HEK293T (cell line): Measurements from ENCODE around the gene FIGN.

Source experiments
- CTCF ChIA-PET: fragments of 350-600 bp; formaldehyde crosslinking; extraction: SDS; loops from one replicate; lab custom pipeline; 2021; ENCODE audit warnings: antibody characterized with exemption, inconsistent platforms; lab: Yijun Ruan, JAX
- POLR2A ChIA-PET: fragments of 350-600 bp; formaldehyde crosslinking; extraction: SDS; loops from one replicate; lab custom pipeline; 2020; ENCODE audit warnings: antibody characterized with exemption, inconsistent platforms; lab: Yijun Ruan, JAX
- DNase-seq: peaks from one replicate; pipeline ENCODE4 v3.0.0; 2012; ENCODE audit warnings: mixed read lengths; ENCODE audit errors: extremely low spot score
- ARNT ChIP-seq: fragments of 450-650 bp; IDR thresholded peaks from 2 replicates; pipeline ENCODE4 v1.6.1; 2017; ENCODE audit warnings: mild to moderate bottlenecking
- BHLHE40 ChIP-seq: fragments of 450-650 bp; IDR thresholded peaks from 2 replicates; pipeline ENCODE4 v1.6.1; 2016; ENCODE audit warnings: mild to moderate bottlenecking, moderate library complexity, borderline replicate concordance
- CTBP1 ChIP-seq: fragments of 450-650 bp; IDR thresholded peaks from 2 replicates; pipeline ENCODE4 v1.6.1; 2016; ENCODE audit warnings: borderline replicate concordance
- ELF4 ChIP-seq: fragments of 450-650 bp; IDR thresholded peaks from 2 replicates; pipeline ENCODE4 v1.6.1; 2017; ENCODE audit warnings: antibody characterized with exemption
- FOXA1 ChIP-seq: fragments of 450-650 bp; IDR thresholded peaks from 2 replicates; pipeline ENCODE4 v1.6.1; 2016; ENCODE audit warnings: mild to moderate bottlenecking
- FOXK2 ChIP-seq: fragments of 450-650 bp; IDR thresholded peaks from 2 replicates; pipeline ENCODE4 v1.6.1; 2016; ENCODE audit warnings: mild to moderate bottlenecking
- FOXM1 ChIP-seq: fragments of 450-650 bp; IDR thresholded peaks from 2 replicates; pipeline ENCODE4 v1.6.1; 2017; ENCODE audit warnings: mild to moderate bottlenecking, borderline replicate concordance
- HDGF ChIP-seq: fragments of 450-650 bp; IDR thresholded peaks from 2 replicates; pipeline ENCODE4 v1.6.1; 2017; ENCODE audit warnings: antibody characterized with exemption, borderline replicate concordance
- L3MBTL2 ChIP-seq: fragments of 450-650 bp; conservative IDR thresholded peaks from 2 replicates; pipeline ENCODE4 v1.6.1; 2016; ENCODE audit warnings: mild to moderate bottlenecking
- LEF1 ChIP-seq: fragments of 450-650 bp; IDR thresholded peaks from 2 replicates; pipeline ENCODE4 v1.6.1; 2017; ENCODE audit warnings: mild to moderate bottlenecking, borderline replicate concordance
- NFRKB ChIP-seq: fragments of 450-650 bp; IDR thresholded peaks from 2 replicates; pipeline ENCODE4 v1.6.1; 2016; ENCODE audit warnings: mild to moderate bottlenecking, moderate library complexity
- PKNOX1 ChIP-seq: fragments of 450-650 bp; IDR thresholded peaks from 2 replicates; pipeline ENCODE4 v1.6.1; 2016
- SP1 ChIP-seq: fragments of 450-650 bp; IDR thresholded peaks from 2 replicates; pipeline ENCODE4 v1.6.1; 2017
- SUZ12 ChIP-seq: fragments of 450-650 bp; IDR thresholded peaks from 2 replicates; pipeline ENCODE4 v1.6.1; 2016; ENCODE audit warnings: mild to moderate bottlenecking
- TARDBP ChIP-seq: fragments of 450-650 bp; IDR thresholded peaks from 2 replicates; pipeline ENCODE4 v1.6.1; 2016
- ZNF384 ChIP-seq: fragments of 450-650 bp; IDR thresholded peaks from 2 replicates; pipeline ENCODE4 v1.6.1; 2016

FIGN gene

GRCh38 chr2:163713534-163714311 is 22.1 kb downstream of the FIGN start:
- DNase-seq: no peak
- CTCF ChIA-PET: no interaction called here
- TF ChIP-seq CTBP1 (no peak), SP1 (no peak), ELF4 (no peak), ARNT (no peak), FOXA1 (no peak), LEF1 (no peak), ZNF384 (no peak), NFRKB (no peak), L3MBTL2 (no peak), SUZ12 (no peak), HDGF (no peak), TARDBP (no peak), PKNOX1 (no peak), FOXM1 (no peak), BHLHE40 (no peak), FOXK2 (no peak)
- POLR2A ChIA-PET: interaction anchor here (1.0 kb wide), 1 partner anchor 22 kb away, joined by 4 read pairs; the partner anchor contains the start of gene FIGN

GRCh38 chr2:163711699-163712098 is 24.1 kb downstream of the FIGN start:
- CTCF ChIA-PET: no interaction called here
- POLR2A ChIA-PET: no interaction called here
- no peak for DNase-seq
- TF ChIP-seq FOXA1: no peak
- TF ChIP-seq TARDBP: no peak
- TF ChIP-seq LEF1: no peak
- no peak for TF ChIP-seq ELF4
- no peak for TF ChIP-seq L3MBTL2
- no peak for TF ChIP-seq ARNT
- no peak for TF ChIP-seq BHLHE40
- no peak for TF ChIP-seq FOXK2
- TF ChIP-seq ZNF384: no peak
- no peak for TF ChIP-seq HDGF
- no peak for TF ChIP-seq CTBP1
- TF ChIP-seq SP1: no peak
- no peak for TF ChIP-seq SUZ12
- no peak for TF ChIP-seq FOXM1
- no peak for TF ChIP-seq NFRKB
- no peak for TF ChIP-seq PKNOX1

GRCh38 chr2:163711258-163711657 is 24.6 kb downstream of the FIGN start:
- TF ChIP-seq FOXK2 (no peak), FOXA1 (no peak), BHLHE40 (no peak), LEF1 (no peak), ELF4 (no peak), HDGF (no peak), PKNOX1 (no peak), SP1 (no peak), TARDBP (no peak), L3MBTL2 (no peak), ZNF384 (no peak), SUZ12 (no peak), ARNT (no peak), FOXM1 (no peak)
- no peak for DNase-seq
- ChIA-PET POLR2A (no interaction called here), CTCF (no interaction called here)

GRCh38 chr2:163709270-163709669 is 26.5 kb downstream of the FIGN start:
- no peak for DNase-seq
- ChIA-PET CTCF (no interaction called here), POLR2A (no interaction called here)
- no peak for TF ChIP-seq CTBP1
- TF ChIP-seq FOXK2: no peak
- TF ChIP-seq HDGF: no peak
- no peak for TF ChIP-seq L3MBTL2
- TF ChIP-seq ARNT: no peak
- no peak for TF ChIP-seq BHLHE40
- TF ChIP-seq FOXM1: no peak
- no peak for TF ChIP-seq TARDBP

- ChIA-PET CTCF (no interaction called here), POLR2A (no interaction called here)
- DNase-seq: no peak
- TF ChIP-seq SUZ12 (no peak), L3MBTL2 (no peak), FOXA1 (no peak), CTBP1 (no peak), HDGF (no peak), LEF1 (no peak), TARDBP (no peak), FOXK2 (no peak), PKNOX1 (no peak), FOXM1 (no peak), BHLHE40 (no peak), SP1 (no peak), ELF4 (no peak), ARNT (no peak), ZNF384 (no peak)
Observed at GRCh38 chr2:163708265-163708664, 27.5 kb downstream of the FIGN start.
